OCI-LY1 (cell line): ENCODE results near the gene TTC12.

Experiments
- CTCF ChIP-seq: fragments of 200-600 bp; sonication (generic), shearing (Covaris generic); IDR thresholded peaks from 2 replicates; pipeline ENCODE4 v1.5.1; 2017; ENCODE audit warnings: mild to moderate bottlenecking, antibody characterized with exemption, low read length, moderate library complexity, mixed read lengths
- EZH2 ChIP-seq: fragments of 200-600 bp; sonication (generic), shearing (Covaris generic); IDR thresholded peaks from 2 replicates; pipeline ENCODE4 v1.8.0; 2017; ENCODE audit warnings: borderline replicate concordance, mixed run types, mild to moderate bottlenecking, antibody characterized with exemption, low read length, moderate library complexity, mixed read lengths

GRCh38 chr11:113405724-113406478 lies 91.5 kb downstream of the TTC12 start:
- TF ChIP-seq CTCF (no peak), EZH2 (no peak)
